Gastrocnemius medialis (tissue), 4 donors: ENCODE data around the gene RARRES2. TPM values are rescaled to one million over a fixed set of nuclear protein-coding genes. Genes with fewer than 3 reads are reported as not detected.

Experiments used
- ATAC-seq, 2 donors: fragments of 150-250 bp; one replicate each; pipeline ENCODE4 v1.9.1; 2016
- DNase-seq, 2 donors: peaks; one replicate each; pipeline ENCODE4 v3.0.0-alpha.2; 2019
- H3K27ac ChIP-seq, 4 donors: fragments of 200-600 bp; sonication (generic); 1 replicate in 1 of 4; 2 replicates in 3 of 4; pipeline ENCODE4 v1.5.1; 2016 to 2018; ENCODE audit warnings: mild to moderate bottlenecking in 2 of 4, moderate library complexity in 1 of 4
- H3K27me3 ChIP-seq, 3 donors: fragments of 200-600 bp; sonication (generic) in 2 of 3; 1 replicate in 1 of 3; 2 replicates in 2 of 3; pipeline versions ENCODE4 v1.5.1 to v1.6.0; 2016 to 2019; ENCODE audit warnings: mild to moderate bottlenecking in 1 of 3, moderate library complexity in 1 of 3
- H3K36me3 ChIP-seq, 2 donors: fragments of 200-600 bp; sonication (generic) in 1 of 2; one replicate each; pipeline ENCODE4 v1.5.1; 2017 to 2018
- H3K4me1 ChIP-seq, 2 donors: fragments of 200-600 bp; sonication (generic) in 1 of 2; one replicate each; pipeline ENCODE4 v1.5.1; 2016 to 2017; ENCODE audit warnings: mild to moderate bottlenecking in 2 of 2
- H3K4me3 ChIP-seq, 4 donors: fragments of 200-600 bp; sonication (generic) in 3 of 4; 1 replicate in 1 of 4; 2 replicates in 3 of 4; pipeline ENCODE4 v1.5.1; 2016 to 2019; ENCODE audit warnings: mild to moderate bottlenecking in 2 of 4
- H3K9me3 ChIP-seq, 3 donors: fragments of 200-600 bp; sonication (generic) in 2 of 3; 1 replicate in 1 of 3; 2 replicates in 2 of 3; pipeline ENCODE4 v1.5.1; 2016 to 2019
- CTCF ChIP-seq, 5 experiments: fragments of 450-650 bp in 3 of 5; fragments of 200-600 bp in 2 of 5; sonication (generic) in 2 of 5; IDR thresholded peaks in 4 of 5; conservative IDR thresholded peaks in 1 of 5; 1 replicate in 4 of 5; 2 replicates in 1 of 5; pipeline ENCODE4 v1.5.1; 2016 to 2019; ENCODE audit warnings: antibody characterized with exemption in 5 of 5, mild to moderate bottlenecking in 3 of 5, moderate library complexity in 3 of 5
- POLR2A ChIP-seq, 2 donors: fragments of 450-650 bp; IDR thresholded peaks; one replicate each; pipeline ENCODE4 v1.6.1; 2017; ENCODE audit warnings: antibody characterized with exemption in 2 of 2, mild to moderate bottlenecking in 2 of 2, moderate library complexity in 2 of 2
- in situ Hi-C, 4 donors: fragments of 200-750 bp; cut with MboI; loops; one replicate each; pipeline versions ENCODE4 v1.15.0 to v1.8.0; 2017; ENCODE audit warnings: low sequenced_read_pairs in 4 of 4
- intact Hi-C: fragments of 100-400 bp; cut with DNase I; formaldehyde crosslinking; loops from one replicate; pipeline ENCODE4 v1.15.1; 2023; ENCODE audit warnings: low total_unique reads
- total RNA-seq, 4 donors: library from RNA; depleted of rRNA; stranded (reverse); fragments of >200 nt; gene quantifications; one replicate each; pipeline versions ENCODE4 v1.1.0 to v1.2.3, GENCODE V29; 2016

RARRES2 gene
- total RNA-seq, 4 donors from 2014 or later, result 4.7 to 14.3 (median 6.5) TPM

- DNase-seq (no peak), ATAC-seq (no peak)
- Histone ChIP-seq H3K4me1 (peaks cover 5 to 11% of the 10 kb centered on the region in 2 donors), H3K4me3 (no peak overlapping the region), H3K36me3 (no peaks in the 10 kb centered on the region), H3K27ac (no peak overlapping the region), H3K9me3 (no peaks in the 10 kb centered on the region), H3K27me3 (peaks cover 13 to 32% (median 26%) of the 10 kb centered on the region in 3 donors)
- intact Hi-C loops, result no loop called here
- no peak for TF ChIP-seq POLR2A (IDR thresholded peaks at IDR 0.05)
- no peak for TF ChIP-seq CTCF (IDR thresholded peaks at IDR 0.05 in 4 of 5, conservative IDR thresholded peaks at IDR 0.05 in 1 of 5)
- in situ Hi-C loops, result no loop called here
Observed at GRCh38 chr7:150337179-150337578, 4.2 kb downstream of the RARRES2 start.

- in situ Hi-C loops (no loop called here), intact Hi-C loops (no loop called here)
- no peak for ATAC-seq
- TF ChIP-seq POLR2A (IDR thresholded peaks at IDR 0.05) (no peak), CTCF (IDR thresholded peaks at IDR 0.05 in 4 of 5, conservative IDR thresholded peaks at IDR 0.05 in 1 of 5) (no peak)
- Histone ChIP-seq H3K4me1 (peaks cover 5 to 11% of the 10 kb centered on the region in 2 donors), H3K36me3 (no peaks in the 10 kb centered on the region), H3K27ac (no peak overlapping the region), H3K9me3 (no peaks in the 10 kb centered on the region), H3K4me3 (no peak overlapping the region), H3K27me3 (peaks cover 10 to 28% (median 22%) of the 10 kb centered on the region in 3 donors)
- no peak for DNase-seq
Observed at GRCh38 chr7:150336746-150337145, 4.7 kb downstream of the RARRES2 start.

GRCh38 chr7:150335774-150336112, 5.7 kb downstream of the RARRES2 start:
- Histone ChIP-seq H3K27ac (no peak overlapping the region), H3K27me3 (peaks cover 5 to 18% (median 12%) of the 10 kb centered on the region in 3 donors), H3K4me3 (no peak overlapping the region), H3K4me1 (peaks cover 5 to 6% of the 10 kb centered on the region in 2 donors), H3K9me3 (no peaks in the 10 kb centered on the region), H3K36me3 (no peaks in the 10 kb centered on the region)
- in situ Hi-C loops (no loop called here), intact Hi-C loops (no loop called here)
- DNase-seq, result no peak
- TF ChIP-seq CTCF (IDR thresholded peaks at IDR 0.05 in 4 of 5, conservative IDR thresholded peaks at IDR 0.05 in 1 of 5), result no peak
- no peak for TF ChIP-seq POLR2A (IDR thresholded peaks at IDR 0.05)
- ATAC-seq, result no peak

- H3K36me3 ChIP-seq, result no peaks in the 10 kb centered on the region
- no peaks in the 10 kb centered on the region for H3K9me3 ChIP-seq
- intact Hi-C loops (no loop called here), in situ Hi-C loops (no loop called here)
- ATAC-seq (no peak), DNase-seq (no peak)
- peaks cover 2 to 3% of the 10 kb centered on the region in 2 donors for H3K4me1 ChIP-seq
- peaks cover 4 to 12% (median 7%) of the 10 kb centered on the region in 3 donors for H3K27me3 ChIP-seq
- no peak for TF ChIP-seq POLR2A (IDR thresholded peaks at IDR 0.05)
- no peak for TF ChIP-seq CTCF (IDR thresholded peaks at IDR 0.05 in 4 of 5, conservative IDR thresholded peaks at IDR 0.05 in 1 of 5)
- H3K27ac ChIP-seq, result no peak overlapping the region
- no peak overlapping the region for H3K4me3 ChIP-seq
Observed at GRCh38 chr7:150335108-150335773, 6.2 kb downstream of the RARRES2 start.

GRCh38 chr7:150334108-150334507, 7.3 kb downstream of the RARRES2 start:
- no peak for TF ChIP-seq POLR2A (IDR thresholded peaks at IDR 0.05)
- TF ChIP-seq CTCF (IDR thresholded peaks at IDR 0.05 in 4 of 5, conservative IDR thresholded peaks at IDR 0.05 in 1 of 5), result no peak
- intact Hi-C loops (no loop called here), in situ Hi-C loops (no loop called here)
- no peaks in the 10 kb centered on the region for H3K4me1 ChIP-seq
- H3K36me3 ChIP-seq, result no peaks in the 10 kb centered on the region
- H3K27ac ChIP-seq, result no peak overlapping the region
- no peak for DNase-seq
- no peak for ATAC-seq
- H3K27me3 ChIP-seq, result peaks cover 0 to 1% (median 0%) of the 10 kb centered on the region in 3 donors
- no peaks in the 10 kb centered on the region for H3K9me3 ChIP-seq
- no peak overlapping the region for H3K4me3 ChIP-seq
